Stimulated activated naive CD4-positive, alpha-beta T cell (primary cell): ENCODE measurements around the gene EFNA2.

Source experiments
- DNase-seq, 6 experiments: peaks; one replicate each; lab custom pipeline; 2025; lab: John Stamatoyannopoulos, UW

The EFNA2 gene

DNA sequence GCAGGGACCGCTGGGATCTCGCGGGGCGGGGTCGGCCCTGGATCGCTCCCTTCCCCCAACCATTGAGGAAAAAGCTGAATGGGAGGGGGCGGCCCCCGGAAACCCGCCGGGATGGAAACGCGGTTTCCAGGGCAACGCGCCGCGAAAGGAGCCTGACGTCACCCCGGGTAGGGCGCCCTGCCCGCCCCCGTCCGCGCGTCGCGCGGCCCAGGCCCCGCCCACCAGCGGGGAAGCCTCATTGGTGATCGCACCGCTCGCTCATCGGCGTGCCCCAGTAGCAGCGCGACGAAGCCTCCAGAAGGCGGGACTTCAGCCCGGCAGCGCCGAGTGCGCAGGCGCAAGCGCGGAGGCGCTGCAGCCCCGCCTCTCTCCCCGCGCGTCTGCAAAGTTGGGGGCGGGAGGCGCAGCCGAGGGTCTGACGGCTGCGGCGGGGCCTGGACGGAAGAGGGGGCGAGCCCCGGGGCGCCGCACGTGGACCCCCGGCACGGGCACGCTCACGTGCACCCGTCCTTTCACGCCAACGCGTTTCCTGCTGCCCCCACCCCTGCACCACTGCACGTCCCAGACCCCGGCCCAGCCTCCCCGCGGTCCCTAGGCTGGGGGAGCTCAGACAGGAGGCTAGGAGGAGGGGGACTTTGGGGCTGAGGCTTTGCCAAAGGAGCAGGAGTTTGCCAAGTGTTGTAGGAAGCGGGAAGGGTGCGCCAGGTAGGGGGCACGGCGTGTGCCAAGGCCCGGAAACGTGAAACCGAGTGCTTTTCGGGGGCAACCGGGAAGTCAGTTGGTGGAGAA is 24.7 kb upstream of the EFNA2 start:
- peak; percentile 94 to 97 (median 95) for DNase-seq

- peak in 1 of 6 experiments; percentile 47 for DNase-seq
Measured at GRCh38 chr19:1261538-1261797, 24.2 kb upstream of the EFNA2 start.

- peak in 3 of 6 experiments; percentile 38 to 58 (median 45) for DNase-seq
Measured at GRCh38 chr19:1261798-1262622, 23.7 kb upstream of the EFNA2 start.

DNA sequence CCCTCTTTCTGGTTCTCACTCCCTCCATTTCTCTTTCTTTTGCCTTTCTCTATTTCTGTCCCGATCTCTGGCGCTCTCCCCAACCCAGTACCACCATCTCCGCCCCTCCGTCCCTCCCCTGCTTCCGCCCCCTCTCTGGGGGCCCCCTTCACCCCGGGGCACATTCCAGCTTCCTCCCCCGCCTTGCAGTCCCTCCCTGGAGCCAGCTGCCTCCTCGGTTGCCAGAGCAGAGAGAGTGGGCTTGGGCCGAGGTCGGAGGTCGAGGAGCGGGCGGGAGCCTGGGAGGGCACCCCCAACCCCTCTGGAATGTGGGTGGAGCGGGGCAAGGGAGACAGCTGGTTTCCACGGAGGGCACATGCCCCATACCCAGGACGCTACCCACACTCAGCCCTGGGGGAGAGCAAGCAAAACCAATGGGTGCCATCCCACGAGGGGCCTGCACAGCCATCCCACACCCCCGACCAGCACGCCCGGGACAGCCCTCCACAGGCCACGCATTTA is 23.0 kb upstream of the EFNA2 start:
- no peak for DNase-seq

- DNase-seq: no peak
Measured at GRCh38 chr19:1263188-1263587, 22.5 kb upstream of the EFNA2 start.

DNA sequence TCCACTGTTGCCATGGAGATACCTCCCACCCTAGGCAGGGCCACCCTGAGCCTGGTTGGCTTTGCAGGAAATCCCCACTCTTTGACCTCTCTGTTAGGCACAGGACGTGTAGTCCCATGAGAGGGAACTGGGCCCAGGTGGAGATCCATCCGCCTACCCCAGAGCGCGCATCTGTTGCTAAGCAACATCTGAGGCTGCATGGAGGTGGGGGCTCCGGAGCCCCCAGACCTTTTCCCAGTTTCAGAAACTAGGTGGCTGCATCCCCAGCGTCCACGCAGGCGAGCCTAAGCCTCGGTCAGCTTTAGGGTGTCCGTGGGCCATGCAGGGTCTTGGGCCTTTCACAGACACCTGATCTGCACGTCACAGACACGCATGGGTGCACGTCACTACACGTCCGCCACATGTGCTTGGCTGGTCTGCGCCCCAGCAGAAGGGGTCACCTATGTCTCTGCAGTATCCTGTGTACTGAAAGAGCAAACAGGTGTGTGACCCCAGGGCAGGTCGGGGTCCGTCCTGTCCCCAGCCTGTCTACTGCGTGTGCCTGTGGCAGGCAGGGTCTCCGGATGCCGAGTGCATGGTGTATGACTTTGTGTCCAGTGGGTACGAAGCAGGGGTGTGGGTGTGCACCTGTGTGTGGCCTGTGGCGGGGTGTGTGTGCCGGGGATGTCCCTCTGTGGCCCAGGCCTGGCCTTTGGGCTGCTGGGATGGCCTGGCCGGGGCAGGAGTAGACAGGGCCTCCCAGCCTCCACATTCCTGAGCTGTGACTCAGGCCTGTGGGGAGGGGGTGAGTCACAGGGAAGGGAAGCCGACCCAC is 20.7 kb upstream of the EFNA2 start:
- no peak for DNase-seq

GRCh38 chr19:1265615-1266128 is 20.0 kb upstream of the EFNA2 start:
- peak in 1 of 6 experiments; percentile 36 for DNase-seq

- DNase-seq: peak; percentile 45 to 77 (median 67)
Measured at GRCh38 chr19:1266129-1266915, 19.4 kb upstream of the EFNA2 start.

- DNase-seq: peak; percentile 35 to 76 (median 58)
Measured at GRCh38 chr19:1266916-1267476, 18.7 kb upstream of the EFNA2 start.

- DNase-seq: no peak
Measured at GRCh38 chr19:1267477-1268225, 18.0 kb upstream of the EFNA2 start.

- no peak for DNase-seq
Measured at GRCh38 chr19:1268226-1269064, 17.2 kb upstream of the EFNA2 start.

DNA sequence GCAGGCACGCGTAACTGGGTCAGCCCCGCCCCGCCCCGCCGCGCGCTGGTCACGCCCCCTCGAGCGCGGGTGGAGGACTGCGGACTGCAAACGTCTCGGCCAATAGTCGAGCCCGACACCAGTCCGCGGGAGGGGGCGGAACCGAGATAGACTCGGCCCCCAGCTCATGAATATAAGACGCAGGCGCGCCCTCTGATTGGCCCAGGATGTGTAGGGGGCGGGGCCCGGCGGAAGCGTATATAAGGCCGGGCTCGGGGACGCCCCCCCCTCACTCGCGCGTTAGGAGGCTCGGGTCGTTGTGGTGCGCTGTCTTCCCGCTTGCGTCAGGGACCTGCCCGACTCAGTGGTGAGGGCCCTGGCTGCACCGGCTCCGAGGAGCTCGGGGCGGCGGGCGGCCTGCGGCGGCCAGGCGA is 16.6 kb upstream of the EFNA2 start, which contains the start of gene CIRBP:
CIRBP (plus strand) TSS at position 268 of the 413 bp plus-strand sequence. CDS start 1,602 bp downstream, outside the sequence.
- peak; percentile 95 to 99 (median 96) for DNase-seq

GRCh38 chr19:1269478-1270212 is 16.0 kb upstream of the EFNA2 start:
- DNase-seq: peak; percentile 76 to 91 (median 82)

- DNase-seq: peak in 1 of 6 experiments; percentile 53
Measured at GRCh38 chr19:1270213-1270853, 15.3 kb upstream of the EFNA2 start.

- no peak for DNase-seq
Measured at GRCh38 chr19:1270854-1271527, 14.7 kb upstream of the EFNA2 start.

DNA sequence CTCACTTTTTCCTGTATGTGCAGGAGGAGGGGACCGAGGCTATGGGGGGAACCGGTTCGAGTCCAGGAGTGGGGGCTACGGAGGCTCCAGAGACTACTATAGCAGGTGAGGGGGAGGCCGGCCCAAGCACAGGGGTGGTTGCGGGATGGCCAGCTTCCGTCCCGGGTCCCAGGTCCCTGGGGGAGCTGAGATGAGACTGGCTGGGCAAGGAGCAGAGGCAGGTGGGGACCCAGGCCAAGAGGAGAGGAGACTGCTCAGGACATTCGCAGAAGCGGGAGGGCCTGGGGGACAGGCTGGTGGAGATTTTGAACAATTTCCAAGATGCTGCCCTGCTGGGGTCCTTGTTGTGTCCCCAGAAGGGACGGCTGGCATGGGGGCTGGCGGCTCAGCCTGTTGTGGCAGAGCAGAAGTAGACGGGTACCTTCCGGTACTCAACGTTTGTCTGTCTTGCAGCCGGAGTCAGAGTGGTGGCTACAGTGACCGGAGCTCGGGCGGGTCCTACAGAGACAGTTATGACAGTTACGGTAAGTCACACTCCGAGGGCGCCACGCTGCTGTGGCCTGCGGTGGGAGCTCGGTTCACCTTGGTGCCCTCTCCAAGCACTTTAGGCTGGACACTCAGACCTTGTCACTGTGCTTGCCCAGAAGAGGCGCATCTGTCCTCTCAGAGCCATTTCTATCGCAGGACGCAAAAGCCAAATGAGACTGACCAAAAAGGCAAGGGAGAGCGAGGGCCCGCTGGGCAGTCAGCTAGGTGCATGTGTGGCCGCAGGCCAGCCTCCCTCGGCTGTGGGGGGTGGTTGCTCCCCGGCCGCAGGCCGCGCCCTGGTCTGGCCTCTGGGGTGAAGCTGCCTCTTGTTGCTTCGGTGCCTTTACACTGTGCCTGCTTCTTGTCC is 13.9 kb upstream of the EFNA2 start:
- DNase-seq: no peak
